PFSK-1 (cell line): ENCODE results near the gene NKAIN4.

ENCODE experiments used
- FOXP2 ChIP-seq: optimal IDR thresholded peaks from 2 replicates; pipeline ENCODE3; 2011; ENCODE audit warnings: borderline replicate concordance, control low read depth, inconsistent platforms; ENCODE audit not compliant: insufficient read depth; ENCODE audit errors: extremely low read length, extremely low read depth
- POLR2AphosphoS5 ChIP-seq: IDR thresholded peaks from 2 replicates; pipeline ENCODE4 v1.6.1; 2012; ENCODE audit warnings: low read depth, mild to moderate bottlenecking, control low read depth, low read length, moderate library complexity
- REST ChIP-seq, 2 experiments: IDR thresholded peaks; 2 replicates each; pipeline versions ENCODE4 v1.6.1 to v1.8.0; 2011 to 2012; ENCODE audit warnings: low read depth in 2 of 2, low read length in 2 of 2, control low read depth in 1 of 2, inconsistent platforms in 1 of 2, mild to moderate bottlenecking in 1 of 2, moderate library complexity in 1 of 2; ENCODE audit not compliant: insufficient read depth in 1 of 2
- SIN3A ChIP-seq: IDR thresholded peaks from 2 replicates; pipeline ENCODE4 v1.6.1; 2012; ENCODE audit warnings: mild to moderate bottlenecking, low read length, moderate library complexity, borderline replicate concordance; ENCODE audit not compliant: insufficient read depth
- TAF1 ChIP-seq: IDR thresholded peaks from 2 replicates; pipeline ENCODE4 v1.6.1; 2012; ENCODE audit warnings: low read length, control low read depth, borderline replicate concordance; ENCODE audit not compliant: insufficient read depth

NKAIN4 gene

GRCh38 chr20:63261795-63262528 lies 7.7 kb upstream of the NKAIN4 start:
- no peak for TF ChIP-seq POLR2AphosphoS5
- TF ChIP-seq SIN3A = no peak
- TF ChIP-seq FOXP2 = no peak
- TF ChIP-seq TAF1 = no peak
- TF ChIP-seq REST (IDR thresholded peaks at IDR 0.05; ENCODE audit: insufficient read depth in 1 of 2, low read depth in 2 of 2, low read length in 2 of 2) = no peak

- no peak for TF ChIP-seq REST (IDR thresholded peaks at IDR 0.05; ENCODE audit: insufficient read depth in 1 of 2, low read depth in 2 of 2, low read length in 2 of 2)
- TF ChIP-seq TAF1 = no peak
- TF ChIP-seq SIN3A = no peak
- no peak for TF ChIP-seq FOXP2
- no peak for TF ChIP-seq POLR2AphosphoS5
Measured at GRCh38 chr20:63261060-63261794, 7.0 kb upstream of the NKAIN4 start.

GRCh38 chr20:63260521-63260920 lies 6.3 kb upstream of the NKAIN4 start:
- TF ChIP-seq POLR2AphosphoS5 = no peak
- no peak for TF ChIP-seq SIN3A
- TF ChIP-seq FOXP2 = no peak
- TF ChIP-seq TAF1 = no peak
- TF ChIP-seq REST (IDR thresholded peaks at IDR 0.05; ENCODE audit: insufficient read depth in 1 of 2, low read depth in 2 of 2, low read length in 2 of 2) = no peak

GRCh38 chr20:63259734-63260460 lies 5.6 kb upstream of the NKAIN4 start:
- no peak for TF ChIP-seq SIN3A
- TF ChIP-seq FOXP2 = no peak
- no peak for TF ChIP-seq POLR2AphosphoS5
- TF ChIP-seq TAF1 = no peak
- TF ChIP-seq REST (IDR thresholded peaks at IDR 0.05; ENCODE audit: insufficient read depth in 1 of 2, low read depth in 2 of 2, low read length in 2 of 2) = no peak
